ENCODE results near the gene DYDC2.

Gene DYDC2, protein sequence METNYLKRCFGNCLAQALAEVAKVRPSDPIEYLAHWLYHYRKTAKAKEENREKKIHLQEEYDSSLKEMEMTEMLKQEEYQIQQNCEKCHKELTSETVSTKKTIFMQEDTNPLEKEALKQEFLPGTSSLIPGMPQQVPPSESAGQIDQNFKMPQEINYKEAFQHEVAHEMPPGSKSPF

DNA sequence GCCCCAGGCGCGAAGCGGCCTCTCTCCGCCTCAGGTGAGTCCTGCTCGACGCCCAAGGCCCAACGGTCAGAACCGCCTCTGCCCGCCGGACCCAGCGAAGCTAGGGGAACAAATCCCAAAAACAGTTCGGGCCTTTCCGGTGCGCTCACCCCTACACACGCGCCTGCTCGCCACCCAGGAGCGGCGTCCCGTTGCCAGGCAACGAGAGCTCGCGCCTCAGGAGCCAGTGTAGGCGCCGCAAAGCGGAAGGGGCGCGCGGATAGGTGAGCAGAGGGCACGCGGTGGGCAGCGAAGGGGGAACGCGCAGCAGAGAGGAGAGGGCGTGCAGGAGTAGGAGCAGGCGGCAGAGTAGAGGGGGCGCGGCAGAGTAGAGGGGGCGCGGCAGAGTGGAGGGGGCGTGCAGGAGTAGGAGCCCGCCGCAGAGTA, at the start of gene DYDC2, which contains the start of gene DYDC1:
TSS of gene DYDC2 (plus strand) at position 219 of the 426 bp plus-strand sequence. CDS start 5,663 bp downstream, outside the sequence.
TSS of gene DYDC1 (minus strand) at position 193 of the 426 bp plus-strand sequence. CDS start 4,154 bp downstream, outside the sequence.
- Histone ChIP-seq H3K4me1 (ENCODE audit: control insufficient read depth in 1 of 2, insufficient read depth in 1 of 2, low read depth in 1 of 2, low read length in 1 of 2) (peaks cover 4 to 10% of the 10 kb centered on the region in 2 experiments), H3K9me3 (no peaks in the 10 kb centered on the region), H3K4me3 (ENCODE audit: low read depth in 1 of 2, low read length in 1 of 2) (peak within 1 kb of the TSS in 1 of 2 experiments; percentile 32), H3K27me3 (peaks cover 45% of the 10 kb centered on the region), H3K36me3 (no peaks in the 10 kb centered on the region), H3K27ac (no peak within 1 kb of the TSS)
- TF ChIP-seq, protein P1, sequence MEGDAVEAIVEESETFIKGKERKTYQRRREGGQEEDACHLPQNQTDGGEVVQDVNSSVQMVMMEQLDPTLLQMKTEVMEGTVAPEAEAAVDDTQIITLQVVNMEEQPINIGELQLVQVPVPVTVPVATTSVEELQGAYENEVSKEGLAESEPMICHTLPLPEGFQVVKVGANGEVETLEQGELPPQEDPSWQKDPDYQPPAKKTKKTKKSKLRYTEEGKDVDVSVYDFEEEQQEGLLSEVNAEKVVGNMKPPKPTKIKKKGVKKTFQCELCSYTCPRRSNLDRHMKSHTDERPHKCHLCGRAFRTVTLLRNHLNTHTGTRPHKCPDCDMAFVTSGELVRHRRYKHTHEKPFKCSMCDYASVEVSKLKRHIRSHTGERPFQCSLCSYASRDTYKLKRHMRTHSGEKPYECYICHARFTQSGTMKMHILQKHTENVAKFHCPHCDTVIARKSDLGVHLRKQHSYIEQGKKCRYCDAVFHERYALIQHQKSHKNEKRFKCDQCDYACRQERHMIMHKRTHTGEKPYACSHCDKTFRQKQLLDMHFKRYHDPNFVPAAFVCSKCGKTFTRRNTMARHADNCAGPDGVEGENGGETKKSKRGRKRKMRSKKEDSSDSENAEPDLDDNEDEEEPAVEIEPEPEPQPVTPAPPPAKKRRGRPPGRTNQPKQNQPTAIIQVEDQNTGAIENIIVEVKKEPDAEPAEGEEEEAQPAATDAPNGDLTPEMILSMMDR (IDR thresholded peaks at IDR 0.05): no peak

DNA sequence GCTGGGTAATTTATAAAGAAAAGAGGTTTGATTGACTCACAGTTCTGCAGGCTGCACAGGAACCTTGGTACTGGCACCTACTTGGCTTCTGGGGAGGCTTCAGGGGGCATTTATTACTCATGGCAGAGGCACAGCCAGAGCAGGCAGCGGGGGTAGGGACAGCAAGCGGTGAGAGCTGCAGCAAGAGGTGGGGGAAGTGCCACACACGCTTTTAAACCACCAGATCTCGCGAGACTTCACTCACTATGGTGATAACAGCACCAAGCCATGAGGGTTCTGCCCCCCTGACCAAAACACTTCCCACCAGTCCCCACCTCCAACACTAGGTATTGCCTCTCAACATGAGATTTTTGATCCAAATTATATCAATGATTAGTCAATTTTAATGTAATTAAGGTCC, 43.1 kb upstream of the DYDC2 start:
- no peaks in the 10 kb centered on the region for H3K9me3 ChIP-seq
- H3K36me3 ChIP-seq: no peaks in the 10 kb centered on the region
- H3K4me1 ChIP-seq (ENCODE audit: control insufficient read depth in 1 of 2, insufficient read depth in 1 of 2, low read depth in 1 of 2, low read length in 1 of 2): no peaks in the 10 kb centered on the region
- TF ChIP-seq, protein P1 (IDR thresholded peaks at IDR 0.05): no peak
- no peak overlapping the region for H3K4me3 ChIP-seq (ENCODE audit: low read depth in 1 of 2, low read length in 1 of 2)
- H3K27ac ChIP-seq: no peak overlapping the region
- no peaks in the 10 kb centered on the region for H3K27me3 ChIP-seq

DNA sequence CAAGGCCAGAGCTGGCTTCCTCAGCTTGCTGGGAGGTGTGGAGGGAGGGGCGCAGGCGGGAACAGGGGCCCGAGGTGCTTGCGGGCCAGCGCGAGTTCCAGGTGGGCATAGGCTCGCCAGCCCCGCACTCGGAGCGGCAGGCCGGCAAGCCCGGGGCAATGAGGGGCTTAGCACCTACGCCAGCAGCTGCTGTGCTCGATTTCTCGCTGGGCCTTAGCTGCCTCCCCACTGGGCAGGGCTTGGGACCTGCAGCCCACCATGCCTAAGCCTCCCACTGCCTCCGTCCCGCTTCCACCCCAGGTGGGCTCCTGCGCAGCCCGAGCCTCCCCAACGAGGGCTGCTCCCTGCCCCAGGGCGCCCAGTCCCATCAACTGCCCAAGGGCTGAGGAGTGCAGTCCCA, 41.2 kb upstream of the DYDC2 start:
- Histone ChIP-seq H3K27me3 (no peaks in the 10 kb centered on the region), H3K27ac (no peak overlapping the region), H3K4me3 (ENCODE audit: low read depth in 1 of 2, low read length in 1 of 2) (no peak overlapping the region), H3K9me3 (no peaks in the 10 kb centered on the region), H3K4me1 (ENCODE audit: control insufficient read depth in 1 of 2, insufficient read depth in 1 of 2, low read depth in 1 of 2, low read length in 1 of 2) (no peaks in the 10 kb centered on the region), H3K36me3 (no peaks in the 10 kb centered on the region)
- TF ChIP-seq, protein P1 (IDR thresholded peaks at IDR 0.05): no peak

DNA sequence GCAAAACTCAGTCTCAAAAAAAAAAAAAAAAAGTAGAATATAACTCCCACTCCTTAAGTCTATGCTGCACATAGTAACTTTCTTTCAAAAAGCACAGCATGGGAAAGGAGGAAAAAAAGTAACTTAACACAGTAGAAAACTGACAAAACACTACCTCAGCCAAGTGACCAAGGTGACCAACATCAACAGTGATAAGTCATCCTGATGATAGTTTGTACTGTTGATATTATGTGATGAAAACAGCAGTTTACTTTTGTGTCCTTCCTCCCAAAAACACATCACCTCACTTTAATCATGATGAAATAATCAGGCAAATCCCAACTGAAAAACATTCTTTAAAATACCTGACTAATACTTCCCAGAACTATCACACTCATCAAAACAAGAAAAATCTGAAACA, 37.8 kb upstream of the DYDC2 start:
- H3K27ac ChIP-seq: no peak overlapping the region
- TF ChIP-seq, protein P1 (IDR thresholded peaks at IDR 0.05): no peak
- H3K27me3 ChIP-seq: no peaks in the 10 kb centered on the region
- H3K4me3 ChIP-seq (ENCODE audit: low read depth in 1 of 2, low read length in 1 of 2): no peak overlapping the region
- no peaks in the 10 kb centered on the region for H3K4me1 ChIP-seq (ENCODE audit: control insufficient read depth in 1 of 2, insufficient read depth in 1 of 2, low read depth in 1 of 2, low read length in 1 of 2)
- H3K36me3 ChIP-seq: no peaks in the 10 kb centered on the region
- no peaks in the 10 kb centered on the region for H3K9me3 ChIP-seq

DNA sequence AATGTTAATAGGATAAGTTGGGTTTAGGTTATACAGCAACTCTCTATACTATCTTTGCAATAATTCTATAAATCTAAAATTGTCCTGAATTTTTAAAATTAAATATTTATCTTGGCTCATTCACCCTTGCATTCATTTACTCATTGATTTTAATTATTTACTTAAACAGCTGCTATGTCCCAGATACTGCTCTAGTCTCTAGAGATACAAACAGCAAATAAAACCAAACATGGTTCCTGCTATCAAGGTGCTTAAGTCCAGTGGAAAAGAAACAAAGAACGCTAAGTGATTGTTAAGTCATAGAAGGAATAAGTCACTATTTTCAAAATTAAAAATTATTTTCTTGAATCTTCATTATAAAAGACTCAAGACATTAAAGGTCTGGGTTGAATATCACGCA, 37.3 kb upstream of the DYDC2 start:
- H3K27ac ChIP-seq: no peak overlapping the region
- no peak overlapping the region for H3K4me3 ChIP-seq (ENCODE audit: low read depth in 1 of 2, low read length in 1 of 2)
- TF ChIP-seq, protein P1 (IDR thresholded peaks at IDR 0.05): no peak

More for the DNA sequence above, 37.3 kb upstream of the DYDC2 start:
- Histone ChIP-seq H3K27me3 (no peaks in the 10 kb centered on the region), H3K36me3 (no peaks in the 10 kb centered on the region), H3K4me1 (ENCODE audit: control insufficient read depth in 1 of 2, insufficient read depth in 1 of 2, low read depth in 1 of 2, low read length in 1 of 2) (no peaks in the 10 kb centered on the region), H3K9me3 (no peaks in the 10 kb centered on the region)
